H9 (cell line): ENCODE results near the gene NCKAP5L. TPM values are rescaled to one million over a fixed set of nuclear protein-coding genes. Genes with fewer than 3 reads are reported as not detected.
A peak's percentile ranks its signal among the peaks of the same experiment; 100 is the strongest.

ENCODE experiments used
- DNase-seq: peaks from one replicate; pipeline ENCODE4 v3.0.0-alpha.2; 2017
- H2AFZ ChIP-seq: one replicate; pipeline ENCODE4 v1.6.1; 2013; ENCODE audit warnings: mild to moderate bottlenecking, low read length, control low read depth, moderate library complexity
- H2AK5ac ChIP-seq: 2 replicates; pipeline ENCODE4 v1.6.1; 2013; ENCODE audit warnings: low read length, control low read depth, mixed read lengths; ENCODE audit not compliant: insufficient read length
- H2BK120ac ChIP-seq: one replicate; pipeline ENCODE4 v1.6.1; 2013; ENCODE audit warnings: low read depth, mild to moderate bottlenecking, low read length, control low read depth, inconsistent platforms; ENCODE audit not compliant: poor library complexity, severe bottlenecking
- H2BK12ac ChIP-seq: 2 replicates; pipeline ENCODE4 v1.6.1; 2013; ENCODE audit warnings: low read length, control low read depth, mixed read lengths, low read depth; ENCODE audit not compliant: insufficient read length
- H2BK15ac ChIP-seq: 2 replicates; pipeline ENCODE4 v1.6.1; 2013; ENCODE audit warnings: low read depth, low read length, control low read depth
- H2BK20ac ChIP-seq: one replicate; pipeline ENCODE4 v1.6.1; 2013; ENCODE audit warnings: low read depth, mild to moderate bottlenecking, low read length, control low read depth, inconsistent platforms; ENCODE audit not compliant: poor library complexity, severe bottlenecking
- H2BK5ac ChIP-seq: 2 replicates; pipeline ENCODE4 v1.6.1; 2013; ENCODE audit warnings: low read length, control low read depth, mixed read lengths; ENCODE audit not compliant: insufficient read length
- H3K14ac ChIP-seq: 2 replicates; pipeline ENCODE4 v1.6.1; 2013; ENCODE audit warnings: low read length, control low read depth; ENCODE audit not compliant: insufficient read depth
- H3K18ac ChIP-seq: 2 replicates; pipeline ENCODE4 v1.6.1; 2013; ENCODE audit warnings: low read depth, mild to moderate bottlenecking, mixed read lengths, low read length, control low read depth; ENCODE audit not compliant: insufficient read length
- H3K23ac ChIP-seq: 2 replicates; pipeline ENCODE4 v1.6.1; 2013; ENCODE audit warnings: low read length, control low read depth, mixed read lengths, low read depth; ENCODE audit not compliant: insufficient read length
- H3K23me2 ChIP-seq: 2 replicates; pipeline ENCODE4 v1.6.1; 2013; ENCODE audit warnings: low read depth, mild to moderate bottlenecking, mixed read lengths, low read length, control low read depth; ENCODE audit not compliant: insufficient read length, poor library complexity, severe bottlenecking
- H3K27ac ChIP-seq: 2 replicates; pipeline ENCODE4 v1.5.1; 2013; ENCODE audit warnings: low read length, control low read depth, mixed read lengths, low read depth; ENCODE audit not compliant: insufficient read length
- H3K27me3 ChIP-seq: 2 replicates; pipeline ENCODE4 v1.6.1; 2013; ENCODE audit warnings: low read length, control low read depth, inconsistent platforms; ENCODE audit not compliant: insufficient read depth
- H3K4ac ChIP-seq: 2 replicates; pipeline ENCODE4 v1.6.1; 2013; ENCODE audit warnings: low read depth, mild to moderate bottlenecking, control low read depth, inconsistent platforms, low read length, moderate library complexity
- H3K4me1 ChIP-seq: 2 replicates; pipeline ENCODE4 v1.6.1; 2013; ENCODE audit warnings: low read length, control low read depth, inconsistent platforms; ENCODE audit not compliant: insufficient read depth
- H3K4me2 ChIP-seq: 2 replicates; pipeline ENCODE4 v1.6.1; 2013; ENCODE audit warnings: low read length, control low read depth, mixed read lengths; ENCODE audit not compliant: insufficient read length, insufficient read depth
- H3K56ac ChIP-seq: 2 replicates; pipeline ENCODE4 v1.6.1; 2013; ENCODE audit warnings: low read depth, mild to moderate bottlenecking, mixed read lengths, low read length, control low read depth; ENCODE audit not compliant: insufficient read length
- H3K79me1 ChIP-seq: 2 replicates; pipeline ENCODE4 v1.6.1; 2013; ENCODE audit warnings: low read depth, mild to moderate bottlenecking, moderate library complexity, low read length, control low read depth, inconsistent platforms; ENCODE audit not compliant: insufficient read depth, poor library complexity, severe bottlenecking
- H3K79me2 ChIP-seq: 2 replicates; pipeline ENCODE4 v1.6.1; 2013; ENCODE audit warnings: low read length, control low read depth, inconsistent platforms; ENCODE audit not compliant: insufficient read depth
- H3K9ac ChIP-seq: 2 replicates; pipeline ENCODE4 v1.6.1; 2013; ENCODE audit warnings: low read length, control low read depth, mixed read lengths; ENCODE audit not compliant: insufficient read length; ENCODE audit errors: extremely low read depth
- H3K9me3 ChIP-seq: one replicate; pipeline ENCODE4 v1.6.1; 2013; ENCODE audit warnings: low read depth, low read length, inconsistent platforms; ENCODE audit not compliant: control insufficient read depth
- H3T11ph ChIP-seq: one replicate; pipeline ENCODE4 v1.6.1; 2013; ENCODE audit warnings: mild to moderate bottlenecking, low read length, control low read depth, inconsistent platforms
- H4K20me1 ChIP-seq: one replicate; pipeline ENCODE4 v1.6.1; 2013; ENCODE audit not compliant: control insufficient read depth, insufficient read length, insufficient read depth
- H4K5ac ChIP-seq: 2 replicates; pipeline ENCODE4 v1.6.1; 2013; ENCODE audit warnings: low read depth, mild to moderate bottlenecking, mixed read lengths, low read length, control low read depth; ENCODE audit not compliant: insufficient read length
- H4K8ac ChIP-seq: replicated peaks from 2 replicates; pipeline ENCODE4 v1.6.1; 2013; ENCODE audit warnings: low read length, control low read depth, mixed read lengths, low read depth; ENCODE audit not compliant: insufficient read length
- H4K91ac ChIP-seq: 2 replicates; pipeline ENCODE4 v1.6.1; 2013; ENCODE audit warnings: low read depth, mild to moderate bottlenecking, moderate library complexity, mixed read lengths, low read length, control low read depth; ENCODE audit not compliant: insufficient read length
- H3K27ac Mint-ChIP-seq, 3 experiments: 2 replicates in 2 of 3; 3 replicates in 1 of 3; pipeline ENCODE4 v1.8.0; 2020 to 2021; ENCODE audit warnings: mixed read lengths in 3 of 3, mild to moderate bottlenecking in 1 of 3, moderate library complexity in 1 of 3
- H3K27me3 Mint-ChIP-seq: 2 replicates; pipeline ENCODE4 v1.8.0; 2021; ENCODE audit warnings: low read depth, mild to moderate bottlenecking, moderate library complexity, mixed read lengths
- H3K36me3 Mint-ChIP-seq, 3 experiments: 2 replicates in 2 of 3; 3 replicates in 1 of 3; pipeline ENCODE4 v1.8.0; 2020 to 2021; ENCODE audit warnings: low read depth in 3 of 3, mixed read lengths in 3 of 3; ENCODE audit not compliant: insufficient read depth in 1 of 3
- H3K4me1 Mint-ChIP-seq, 2 experiments: 2 replicates each; pipeline ENCODE4 v1.8.0; 2020; ENCODE audit warnings: mixed read lengths in 2 of 2
- H3K4me3 Mint-ChIP-seq, 2 experiments: 2 replicates in 1 of 2; 3 replicates in 1 of 2; pipeline ENCODE4 v1.8.0; 2020 to 2021; ENCODE audit warnings: mild to moderate bottlenecking in 2 of 2, mixed read lengths in 2 of 2, moderate library complexity in 1 of 2
- H3K9me3 Mint-ChIP-seq, 2 experiments: 2 replicates in 1 of 2; 3 replicates in 1 of 2; pipeline ENCODE4 v1.8.0; 2020; ENCODE audit warnings: mild to moderate bottlenecking in 2 of 2, mixed read lengths in 2 of 2, moderate library complexity in 1 of 2
- CTCF ChIP-seq: fragments of 200-600 bp; sonication (generic); conservative IDR thresholded peaks from 3 replicates; pipeline ENCODE4 v1.8.0; 2021; ENCODE audit warnings: antibody characterized with exemption, mild to moderate bottlenecking
- WGBS: extraction: QIAGEN DNeasy Blood & Tissue Kit; methylation state at CpG from one replicate; pipeline ENCODE4 v1.1.7; 2013; ENCODE audit warnings: missing lambda C conversion rate, low lambda C conversion rate, mixed read lengths; ENCODE audit not compliant: insufficient read length; ENCODE audit errors: extremely low coverage; 5-methylcytosine and 5-hydroxymethylcytosine counted together
- total RNA-seq: library from RNA; stranded (reverse); gene quantifications from 2 replicates; pipeline ENCODE4 v1.2.1, GENCODE V29; 2021

Gene NCKAP5L
- total RNA-seq, 1 experiment from 2014 or later, result 27.7 TPM

- Histone ChIP-seq H4K20me1 (no peaks in the 10 kb centered on the region), H3K9me3 (no peaks in the 10 kb centered on the region), H4K8ac (no peak overlapping the region), H3K9ac (no peak overlapping the region), H2AK5ac (no peak overlapping the region), H3K56ac (no peak overlapping the region), H3K18ac (no peak overlapping the region), H3T11ph (no peak overlapping the region), H4K91ac (no peak overlapping the region), H2BK15ac (no peak overlapping the region), H3K79me1 (no peaks in the 10 kb centered on the region), H2BK120ac (no peak overlapping the region), H3K4me2 (no peak overlapping the region), H3K14ac (no peak overlapping the region), H3K23ac (no peak overlapping the region), H3K27ac (no peak overlapping the region), H2BK12ac (no peak overlapping the region), H3K4ac (no peak overlapping the region), H3K23me2 (no peaks in the 10 kb centered on the region), H2BK5ac (no peak overlapping the region), H3K27me3 (no peaks in the 10 kb centered on the region), H2AFZ (no peak overlapping the region), H3K4me1 (peaks cover 14% of the 10 kb centered on the region; the same call in 1 of the 2 replicates), H2BK20ac (no peak overlapping the region), H4K5ac (no peak overlapping the region), H3K79me2 (no peaks in the 10 kb centered on the region)
- H3K27ac Mint-ChIP-seq, result peak overlapping the region; percentile 20 to 36 (median 32); a peak in 3 of 7 replicates
- no peak for TF ChIP-seq CTCF
- no peak overlapping the region for H3K4me3 Mint-ChIP-seq
- no peaks in the 10 kb centered on the region; a peak in 1 of 5 replicates for H3K9me3 Mint-ChIP-seq
- H3K36me3 Mint-ChIP-seq, result peaks cover 6 to 32% (median 21%) of the 10 kb centered on the region in 3 experiments; a peak in 6 of 7 replicates
- peaks cover 23 to 44% of the 10 kb centered on the region in 2 experiments for H3K4me1 Mint-ChIP-seq
- DNase-seq, result no peak
- no peaks in the 10 kb centered on the region for H3K27me3 Mint-ChIP-seq
- no CpG with 5 or more reads among the region's 7 CpGs for WGBS
These were observed 21.8 kb downstream of the NCKAP5L start for GRCh38 chr12:49806321-49806813.
